Kidney glomerular epithelial cell (primary cell): ENCODE results near the gene CCBE1.

Experiments
- DNase-seq: peaks from one replicate; lab custom pipeline; 2025; lab: John Stamatoyannopoulos, UW

Gene CCBE1

GRCh38 chr18:59492756-59493421, 204.3 kb downstream of the CCBE1 start:
- no peak for DNase-seq

DNA sequence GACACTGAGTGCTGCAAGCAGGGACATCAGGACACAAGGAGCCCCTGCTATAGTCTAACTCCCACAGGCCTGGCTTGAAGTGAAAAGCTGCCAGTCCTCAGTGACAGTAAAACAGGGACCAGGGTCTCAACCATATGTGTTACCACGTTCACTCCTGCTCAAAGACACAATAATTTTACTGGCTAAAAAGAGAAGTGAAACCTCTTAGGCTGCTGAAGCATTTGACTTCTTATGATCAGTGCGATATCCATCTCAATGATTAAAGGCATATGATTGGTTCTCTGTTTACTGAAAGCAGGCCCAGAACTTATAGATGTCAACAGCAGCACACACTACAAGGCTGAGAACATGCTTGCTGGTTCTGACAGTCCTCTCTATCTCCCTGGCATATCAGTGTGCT, 208.3 kb downstream of the CCBE1 start:
- no peak for DNase-seq

- no peak for DNase-seq
These were observed 211.8 kb downstream of the CCBE1 start for GRCh38 chr18:59485382-59485781.

- DNase-seq = no peak
These were observed 212.5 kb downstream of the CCBE1 start for GRCh38 chr18:59484561-59485328.

- DNase-seq = no peak
These were observed 213.1 kb downstream of the CCBE1 start for GRCh38 chr18:59484131-59484530.

GRCh38 chr18:59481436-59481835, 215.8 kb downstream of the CCBE1 start:
- no peak for DNase-seq

DNA sequence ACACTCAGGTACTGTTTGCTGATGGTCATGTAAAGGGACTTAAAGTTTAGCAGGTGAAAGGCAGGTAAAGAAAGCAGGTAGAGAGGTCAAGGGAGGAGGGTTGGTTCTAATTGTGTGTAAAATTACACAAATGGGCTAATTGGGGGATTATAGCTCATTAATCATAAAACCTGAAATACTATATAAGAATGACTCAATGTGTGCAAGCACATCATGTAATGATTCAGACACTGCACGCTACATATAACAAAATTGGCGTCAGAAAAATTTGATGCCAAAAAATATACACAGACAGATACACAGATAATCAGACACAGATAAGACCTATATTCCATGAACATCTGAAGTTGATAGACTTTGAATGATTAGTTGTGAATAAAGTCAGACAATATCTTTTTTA, 217.4 kb downstream of the CCBE1 start:
- no peak for DNase-seq

DNA sequence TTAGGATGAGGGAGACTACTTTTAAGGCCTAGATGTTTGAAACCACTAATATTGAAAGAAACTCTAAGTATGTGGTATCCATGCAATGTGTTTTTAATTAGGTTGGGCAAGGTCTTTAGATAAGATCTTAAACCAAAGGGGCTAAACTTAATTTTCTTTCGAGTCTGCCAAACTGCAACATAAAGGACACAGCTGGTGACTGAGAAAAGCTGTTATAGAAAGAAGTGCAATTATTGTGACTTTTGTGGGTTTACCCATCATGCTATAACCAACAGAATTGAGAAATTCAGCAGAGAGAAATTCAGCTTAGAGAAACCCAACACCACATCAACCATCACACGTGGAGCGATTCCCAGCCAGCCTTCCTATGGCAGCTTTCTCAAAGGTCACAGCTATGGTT, 218.6 kb downstream of the CCBE1 start:
- no peak for DNase-seq

DNA sequence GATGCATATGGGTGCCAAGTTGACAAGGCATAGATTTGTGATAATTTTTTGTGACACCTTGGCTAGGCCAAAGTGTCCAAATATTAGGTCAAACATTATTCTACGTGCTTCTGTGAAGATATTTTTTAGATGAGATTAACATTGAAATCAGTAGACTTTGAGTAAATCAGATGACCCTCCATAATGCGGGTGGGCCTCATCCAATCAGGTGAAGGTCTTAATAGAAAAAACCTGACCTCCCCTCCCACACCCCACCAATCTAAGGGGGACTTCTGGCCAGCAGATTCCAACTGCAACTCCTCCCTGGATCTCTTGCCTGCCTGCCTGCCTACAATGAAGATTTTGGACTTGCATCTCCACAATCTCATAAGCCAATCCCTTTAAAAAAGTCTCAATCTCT, 219.4 kb downstream of the CCBE1 start:
- DNase-seq = no peak

DNA sequence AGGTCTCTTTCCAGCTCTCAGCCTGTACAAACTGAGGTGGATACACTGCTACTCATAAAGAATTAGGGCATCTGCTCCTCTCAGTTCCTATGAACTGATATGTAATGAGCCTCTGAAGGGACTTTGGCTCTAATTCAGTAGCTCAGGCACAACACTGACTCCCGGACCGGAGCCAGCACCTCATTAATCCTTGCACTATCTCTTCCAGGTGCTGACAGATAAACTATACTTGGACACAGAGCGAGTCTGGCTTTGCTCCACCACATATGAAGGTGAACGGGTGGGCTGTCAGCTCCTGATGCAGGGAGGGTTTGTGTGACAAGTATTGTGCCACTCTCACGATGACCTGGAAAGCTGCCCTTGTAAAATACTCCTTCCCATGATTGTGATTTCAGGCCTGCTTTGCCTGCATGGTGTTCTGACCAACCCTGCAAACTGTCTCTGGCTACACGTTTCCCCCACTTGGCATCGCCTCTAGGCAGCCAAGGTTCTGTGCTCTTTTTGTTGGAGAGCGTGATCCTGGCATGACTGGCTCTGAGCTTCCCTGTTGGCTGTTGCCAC, 226.6 kb downstream of the CCBE1 start:
- no peak for DNase-seq

GRCh38 chr18:59469463-59470180, 227.6 kb downstream of the CCBE1 start:
- DNase-seq = no peak

DNA sequence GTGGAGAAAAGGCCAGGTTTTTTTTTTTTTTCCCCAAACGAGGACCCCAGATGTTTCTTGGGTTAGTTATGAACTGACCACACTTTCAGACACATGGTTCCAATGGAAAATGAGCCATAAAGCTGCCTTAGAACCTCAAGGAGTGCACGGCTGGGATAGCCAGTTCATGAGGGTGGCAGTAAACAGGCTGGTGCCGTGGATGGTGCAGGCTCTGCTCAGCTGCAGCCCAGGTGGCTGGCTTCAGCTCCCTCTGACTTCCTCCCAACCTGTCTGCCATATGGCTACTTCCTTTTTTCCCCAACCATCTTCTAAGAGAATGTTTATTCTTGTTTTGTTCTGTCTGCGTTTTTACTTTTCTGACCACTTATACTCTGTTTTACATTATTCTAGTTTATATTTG, 228.4 kb downstream of the CCBE1 start:
- DNase-seq = no peak

GRCh38 chr18:59467497-59467896, 229.7 kb downstream of the CCBE1 start:
- DNase-seq = no peak

GRCh38 chr18:59466980-59467379, 230.2 kb downstream of the CCBE1 start:
- DNase-seq = no peak

DNA sequence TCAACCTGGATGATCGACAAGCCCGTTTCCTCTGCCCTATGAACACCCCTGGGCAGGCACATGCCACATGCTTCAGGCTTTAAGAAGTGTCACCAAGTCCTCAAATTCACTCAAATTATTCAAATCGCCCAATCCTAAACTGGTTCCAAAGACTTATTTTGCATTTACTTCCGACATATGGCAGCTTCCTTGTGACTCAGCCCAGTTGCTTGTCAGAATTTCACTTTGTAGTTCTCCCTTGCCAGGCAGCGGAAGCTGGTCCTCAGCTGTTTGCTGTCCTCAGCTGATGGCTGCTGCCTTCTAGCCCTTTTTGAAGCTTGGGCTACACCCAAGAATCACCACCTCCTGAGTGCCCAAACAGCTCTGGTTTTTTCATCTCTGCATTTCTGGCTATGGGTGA, 232.7 kb downstream of the CCBE1 start:
- no peak for DNase-seq

DNA sequence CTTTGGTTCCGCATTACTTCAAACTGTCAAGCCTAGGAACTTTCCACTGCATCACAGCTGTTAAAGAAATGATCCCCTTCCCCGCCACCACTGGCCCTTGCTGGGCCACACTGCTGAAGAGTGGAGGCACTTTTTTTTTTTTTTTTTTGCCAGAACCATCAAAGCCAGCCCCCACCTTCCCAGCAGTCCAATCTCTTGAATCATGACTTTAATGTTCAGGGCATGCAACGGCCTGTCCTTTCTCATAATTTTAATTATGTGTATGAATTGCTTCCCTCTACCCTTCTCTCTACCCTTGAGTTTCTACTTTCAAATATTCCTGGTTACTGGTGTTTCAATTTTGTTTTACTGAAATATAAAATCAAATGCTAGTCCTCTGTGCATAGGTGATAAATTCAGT, 236.1 kb downstream of the CCBE1 start:
- DNase-seq = no peak

DNA sequence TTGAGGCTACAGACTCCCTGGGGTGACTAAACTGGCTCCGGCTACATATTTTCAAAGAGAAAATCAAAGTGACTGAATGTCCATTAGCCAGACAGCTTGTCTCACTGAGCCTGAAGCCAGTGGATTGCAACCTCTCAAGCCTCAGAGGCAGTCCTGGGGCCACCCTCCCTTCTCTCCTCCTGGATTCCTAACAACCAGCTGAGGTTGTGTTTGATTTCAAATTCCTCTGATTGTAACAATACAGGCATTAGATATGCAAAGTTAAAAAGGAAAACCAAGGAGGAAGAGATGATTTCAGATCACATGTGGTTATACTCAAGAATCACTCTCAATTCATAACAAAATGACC, 237.2 kb downstream of the CCBE1 start:
- DNase-seq = no peak

- DNase-seq = peak; percentile 25
These were observed 237.7 kb downstream of the CCBE1 start for GRCh38 chr18:59459369-59460071.

- no peak for DNase-seq
These were observed 238.6 kb downstream of the CCBE1 start for GRCh38 chr18:59458575-59458974.

- no peak for DNase-seq
These were observed 240.6 kb downstream of the CCBE1 start for GRCh38 chr18:59456657-59457056.

DNA sequence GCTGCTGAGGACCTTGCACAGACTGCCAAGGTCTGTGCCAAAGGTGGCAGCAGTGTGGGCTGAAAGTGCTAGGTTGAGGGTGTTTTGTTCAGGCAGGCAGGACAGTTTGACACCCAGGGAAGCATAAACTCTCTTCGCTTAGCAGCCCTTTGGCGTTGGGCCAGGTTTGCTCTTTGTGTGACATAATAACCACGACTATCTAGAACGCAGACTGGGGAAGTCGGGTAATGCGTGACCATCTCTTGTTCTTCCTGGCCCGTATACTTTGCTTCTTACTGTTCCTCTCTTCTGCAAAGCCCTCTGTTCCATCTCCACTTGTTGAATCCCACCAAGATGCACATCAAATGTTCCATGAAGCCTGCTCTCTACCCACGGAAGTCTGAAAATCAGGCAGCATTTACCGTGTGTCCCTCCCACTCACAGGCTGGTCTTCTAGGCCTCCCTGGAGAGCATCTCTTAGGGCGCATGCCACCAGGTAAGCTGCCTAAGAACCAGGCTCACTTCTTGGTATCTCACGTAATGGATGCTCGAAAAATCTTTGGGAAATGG, 241.4 kb downstream of the CCBE1 start:
- DNase-seq = no peak
